ENCODE results near the gene JADE1. TPM values are rescaled to one million over a fixed set of nuclear protein-coding genes. Genes with fewer than 3 reads are reported as not detected.

JADE1 gene
- total RNA-seq, 4 donors from 2014 or later, result 18.7 to 50.2 (median 35.7) TPM

DNA sequence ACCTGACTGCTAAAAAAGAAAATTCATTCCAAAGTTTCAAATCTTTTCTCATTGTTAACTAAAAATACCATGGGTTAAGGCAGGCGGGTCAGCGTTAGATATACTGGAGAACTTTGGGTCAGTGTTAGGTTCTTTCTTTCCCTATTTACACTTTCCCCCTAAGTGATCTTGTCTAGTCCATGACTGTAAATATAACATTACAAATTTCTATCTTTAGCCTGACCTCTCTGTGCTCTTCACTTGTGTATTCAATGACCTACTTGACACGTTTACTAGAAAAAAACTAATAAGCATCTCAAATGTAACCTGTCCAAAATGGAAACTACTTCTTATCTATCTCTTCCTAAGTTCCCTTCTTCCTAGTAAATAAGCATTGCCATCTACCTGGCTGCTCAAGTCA, 95.3 kb downstream of the JADE1 start:
- no peaks in the 10 kb centered on the region for H3K27me3 ChIP-seq
- no peaks in the 10 kb centered on the region for H3K9me3 ChIP-seq
- no peaks in the 10 kb centered on the region for H3K4me1 ChIP-seq
- intact Hi-C loops (cut with DNase I; ENCODE audit: low total_unique reads), result no loop called here
- no peaks in the 10 kb centered on the region for H3K36me3 ChIP-seq
- H3K27ac ChIP-seq, result no peak overlapping the region
- no peak overlapping the region for H3K4me3 ChIP-seq
- no peak for TF ChIP-seq POLR2A (IDR thresholded peaks at IDR 0.05)
- TF ChIP-seq, protein P1, sequence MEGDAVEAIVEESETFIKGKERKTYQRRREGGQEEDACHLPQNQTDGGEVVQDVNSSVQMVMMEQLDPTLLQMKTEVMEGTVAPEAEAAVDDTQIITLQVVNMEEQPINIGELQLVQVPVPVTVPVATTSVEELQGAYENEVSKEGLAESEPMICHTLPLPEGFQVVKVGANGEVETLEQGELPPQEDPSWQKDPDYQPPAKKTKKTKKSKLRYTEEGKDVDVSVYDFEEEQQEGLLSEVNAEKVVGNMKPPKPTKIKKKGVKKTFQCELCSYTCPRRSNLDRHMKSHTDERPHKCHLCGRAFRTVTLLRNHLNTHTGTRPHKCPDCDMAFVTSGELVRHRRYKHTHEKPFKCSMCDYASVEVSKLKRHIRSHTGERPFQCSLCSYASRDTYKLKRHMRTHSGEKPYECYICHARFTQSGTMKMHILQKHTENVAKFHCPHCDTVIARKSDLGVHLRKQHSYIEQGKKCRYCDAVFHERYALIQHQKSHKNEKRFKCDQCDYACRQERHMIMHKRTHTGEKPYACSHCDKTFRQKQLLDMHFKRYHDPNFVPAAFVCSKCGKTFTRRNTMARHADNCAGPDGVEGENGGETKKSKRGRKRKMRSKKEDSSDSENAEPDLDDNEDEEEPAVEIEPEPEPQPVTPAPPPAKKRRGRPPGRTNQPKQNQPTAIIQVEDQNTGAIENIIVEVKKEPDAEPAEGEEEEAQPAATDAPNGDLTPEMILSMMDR (IDR thresholded peaks at IDR 0.05), result no peak
- no peak for DNase-seq

DNA sequence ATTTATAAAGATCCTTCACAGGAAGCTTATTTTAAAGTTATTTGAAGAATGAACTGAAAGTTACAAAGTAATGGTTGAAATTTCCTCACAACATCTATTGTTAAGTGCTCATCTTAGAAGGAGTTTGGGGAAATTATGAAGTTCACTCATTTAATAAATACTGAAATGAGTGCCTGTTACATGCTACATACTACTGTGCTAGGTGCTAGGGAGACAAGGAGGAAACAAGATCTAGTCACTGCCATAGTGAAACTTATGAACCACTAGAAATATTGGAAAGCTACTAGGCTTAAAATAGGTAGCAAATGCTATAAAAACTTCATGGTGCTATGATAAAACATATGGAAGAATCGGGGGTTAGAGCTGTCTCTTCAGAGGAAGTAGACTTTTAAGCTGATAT, 97.1 kb downstream of the JADE1 start:
- TF ChIP-seq POLR2A (IDR thresholded peaks at IDR 0.05), result no peak
- TF ChIP-seq, protein P1 (IDR thresholded peaks at IDR 0.05), result no peak
- no peaks in the 10 kb centered on the region for H3K36me3 ChIP-seq
- no peak for DNase-seq
- no peaks in the 10 kb centered on the region for H3K27me3 ChIP-seq
- H3K4me3 ChIP-seq, result no peak overlapping the region
- H3K4me1 ChIP-seq, result no peaks in the 10 kb centered on the region
- H3K9me3 ChIP-seq, result no peaks in the 10 kb centered on the region
- intact Hi-C loops (cut with DNase I; ENCODE audit: low total_unique reads), result no loop called here
- no peak overlapping the region for H3K27ac ChIP-seq

DNA sequence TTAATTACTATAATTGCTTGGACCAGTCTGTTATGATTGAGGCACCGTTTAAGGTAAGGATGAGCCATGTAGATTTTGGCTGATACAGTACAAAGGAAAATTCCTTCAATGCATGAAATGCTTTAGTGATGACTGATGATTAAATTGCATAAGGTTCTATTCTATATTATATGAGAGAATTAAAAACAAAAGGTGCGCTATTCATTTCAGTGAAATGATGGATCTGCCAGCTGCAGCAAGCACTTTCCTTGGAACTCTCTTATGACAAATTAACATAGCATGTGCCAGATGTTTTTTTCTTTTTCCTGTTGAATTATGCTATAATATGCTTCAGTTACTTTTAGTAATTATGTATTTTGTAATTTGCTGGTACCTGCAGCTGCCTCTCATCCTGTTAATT, 98.5 kb downstream of the JADE1 start:
- Histone ChIP-seq H3K9me3 (no peaks in the 10 kb centered on the region), H3K4me1 (no peaks in the 10 kb centered on the region), H3K27ac (no peak overlapping the region), H3K4me3 (no peak overlapping the region), H3K27me3 (no peaks in the 10 kb centered on the region), H3K36me3 (no peaks in the 10 kb centered on the region)
- TF ChIP-seq POLR2A (IDR thresholded peaks at IDR 0.05), result no peak
- TF ChIP-seq, protein P1 (IDR thresholded peaks at IDR 0.05), result no peak
- intact Hi-C loops (cut with DNase I; ENCODE audit: low total_unique reads), result no loop called here
- no peak for DNase-seq

DNA sequence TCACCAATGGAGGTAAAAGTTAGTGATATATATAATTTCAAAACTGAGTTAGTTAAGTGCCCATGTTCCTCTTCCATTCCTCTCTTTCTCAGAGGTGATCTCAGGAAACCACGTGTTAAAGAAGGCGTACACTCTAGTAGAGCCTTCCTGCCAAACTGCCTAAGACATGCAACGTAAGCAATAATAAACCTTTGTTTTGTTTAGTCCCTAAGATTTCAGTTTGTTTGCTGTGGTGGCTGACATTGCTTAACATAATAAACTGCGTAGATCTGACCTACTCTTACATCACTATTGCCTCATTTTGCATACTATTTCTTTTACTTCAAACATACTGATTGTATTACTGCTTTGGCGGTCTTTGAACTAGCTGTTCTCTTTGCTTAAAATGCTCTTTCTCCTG, 99.2 kb downstream of the JADE1 start:
- intact Hi-C loops (cut with DNase I; ENCODE audit: low total_unique reads), result no loop called here
- H3K27me3 ChIP-seq, result no peaks in the 10 kb centered on the region
- no peak for TF ChIP-seq POLR2A (IDR thresholded peaks at IDR 0.05)
- TF ChIP-seq, protein P1 (IDR thresholded peaks at IDR 0.05), result no peak
- H3K4me1 ChIP-seq, result no peaks in the 10 kb centered on the region
- no peak for DNase-seq
- H3K9me3 ChIP-seq, result no peaks in the 10 kb centered on the region
- H3K27ac ChIP-seq, result no peak overlapping the region
- no peaks in the 10 kb centered on the region for H3K36me3 ChIP-seq
- H3K4me3 ChIP-seq, result no peak overlapping the region

DNA sequence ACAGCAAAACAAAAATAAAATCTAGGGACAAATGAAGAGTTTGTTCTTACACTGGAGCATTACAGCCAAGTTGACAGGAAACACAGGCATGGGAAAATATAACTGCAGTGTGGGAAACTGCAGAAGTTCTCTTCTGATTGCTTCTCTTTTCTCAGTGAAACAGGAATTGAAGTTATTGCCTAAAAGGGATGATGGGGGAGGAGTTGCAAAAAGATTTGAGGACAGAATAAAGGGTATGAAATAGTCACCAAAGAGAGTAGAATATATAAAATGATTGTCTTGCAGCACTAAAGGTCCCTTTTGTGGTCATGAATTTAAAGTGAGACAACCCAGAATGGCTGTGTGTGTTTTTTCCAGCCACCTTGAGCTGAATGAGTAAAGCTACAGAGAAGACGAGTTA, 103.7 kb downstream of the JADE1 start:
- Histone ChIP-seq H3K9me3 (no peaks in the 10 kb centered on the region), H3K4me3 (no peak overlapping the region), H3K27ac (no peak overlapping the region), H3K4me1 (no peaks in the 10 kb centered on the region), H3K27me3 (no peaks in the 10 kb centered on the region), H3K36me3 (no peaks in the 10 kb centered on the region)
- no peak for TF ChIP-seq POLR2A (IDR thresholded peaks at IDR 0.05)
- TF ChIP-seq, protein P1 (IDR thresholded peaks at IDR 0.05), result no peak
- intact Hi-C loops (cut with DNase I; ENCODE audit: low total_unique reads), result no loop called here
- no peak for DNase-seq
